OCI-LY1 (cell line): ENCODE results near the gene MAN1A1.

ENCODE experiments used
- EZH2 ChIP-seq: fragments of 200-600 bp; sonication (generic), shearing (Covaris generic); IDR thresholded peaks from 2 replicates; pipeline ENCODE4 v1.8.0; 2017; ENCODE audit warnings: borderline replicate concordance, mixed run types, mild to moderate bottlenecking, antibody characterized with exemption, low read length, moderate library complexity, mixed read lengths
- TF ChIP-seq, protein P1 (sequence below): fragments of 200-600 bp; sonication (generic), shearing (Covaris generic); IDR thresholded peaks from 2 replicates; pipeline ENCODE4 v1.5.1; 2017; ENCODE audit warnings: mild to moderate bottlenecking, antibody characterized with exemption, low read length, moderate library complexity, mixed read lengths

- TF ChIP-seq, protein P1, sequence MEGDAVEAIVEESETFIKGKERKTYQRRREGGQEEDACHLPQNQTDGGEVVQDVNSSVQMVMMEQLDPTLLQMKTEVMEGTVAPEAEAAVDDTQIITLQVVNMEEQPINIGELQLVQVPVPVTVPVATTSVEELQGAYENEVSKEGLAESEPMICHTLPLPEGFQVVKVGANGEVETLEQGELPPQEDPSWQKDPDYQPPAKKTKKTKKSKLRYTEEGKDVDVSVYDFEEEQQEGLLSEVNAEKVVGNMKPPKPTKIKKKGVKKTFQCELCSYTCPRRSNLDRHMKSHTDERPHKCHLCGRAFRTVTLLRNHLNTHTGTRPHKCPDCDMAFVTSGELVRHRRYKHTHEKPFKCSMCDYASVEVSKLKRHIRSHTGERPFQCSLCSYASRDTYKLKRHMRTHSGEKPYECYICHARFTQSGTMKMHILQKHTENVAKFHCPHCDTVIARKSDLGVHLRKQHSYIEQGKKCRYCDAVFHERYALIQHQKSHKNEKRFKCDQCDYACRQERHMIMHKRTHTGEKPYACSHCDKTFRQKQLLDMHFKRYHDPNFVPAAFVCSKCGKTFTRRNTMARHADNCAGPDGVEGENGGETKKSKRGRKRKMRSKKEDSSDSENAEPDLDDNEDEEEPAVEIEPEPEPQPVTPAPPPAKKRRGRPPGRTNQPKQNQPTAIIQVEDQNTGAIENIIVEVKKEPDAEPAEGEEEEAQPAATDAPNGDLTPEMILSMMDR = no peak
- TF ChIP-seq EZH2 = no peak
Measured at GRCh38 chr6:119308991-119309657, 40.4 kb downstream of the MAN1A1 start.
